ENCODE measurements around the gene PRDX2.

GRCh38 chr19:12828494-12828893 lies 26.9 kb upstream of the PRDX2 start:
- TF ChIP-seq POLR2A (IDR thresholded peaks at IDR 0.05) (no peak), CTCF (IDR thresholded peaks at IDR 0.05) (no peak), POLR2AphosphoS5 (IDR thresholded peaks at IDR 0.05) (no peak)
